WTC11 (cell line): ENCODE measurements around the gene PES1.

Source experiments
- CREM ChIP-seq: sonication (generic); formaldehyde crosslinking; IDR thresholded peaks from 2 replicates; pipeline ENCODE4 v1.8.1; 2022; ENCODE audit warnings: mild to moderate bottlenecking, missing genetic modification reagents, moderate library complexity
- TF ChIP-seq, protein P1 (sequence below): sonication (generic); formaldehyde crosslinking; IDR thresholded peaks from 2 replicates; pipeline ENCODE4 v1.8.0; 2023; ENCODE audit warnings: missing genetic modification reagents
- TF ChIP-seq, protein P2 (sequence below): fragments of 200-600 bp; IDR thresholded peaks from 2 replicates; pipeline ENCODE4 v1.8.0; 2022; ENCODE audit warnings: antibody characterized with exemption
- TF ChIP-seq, protein P3 (sequence below): fragments of 250-450 bp; sonication (Bioruptor Pico); IDR thresholded peaks from 2 replicates; pipeline ENCODE4 v2.1.2; 2022; ENCODE audit warnings: mild to moderate bottlenecking, moderate library complexity

DNA sequence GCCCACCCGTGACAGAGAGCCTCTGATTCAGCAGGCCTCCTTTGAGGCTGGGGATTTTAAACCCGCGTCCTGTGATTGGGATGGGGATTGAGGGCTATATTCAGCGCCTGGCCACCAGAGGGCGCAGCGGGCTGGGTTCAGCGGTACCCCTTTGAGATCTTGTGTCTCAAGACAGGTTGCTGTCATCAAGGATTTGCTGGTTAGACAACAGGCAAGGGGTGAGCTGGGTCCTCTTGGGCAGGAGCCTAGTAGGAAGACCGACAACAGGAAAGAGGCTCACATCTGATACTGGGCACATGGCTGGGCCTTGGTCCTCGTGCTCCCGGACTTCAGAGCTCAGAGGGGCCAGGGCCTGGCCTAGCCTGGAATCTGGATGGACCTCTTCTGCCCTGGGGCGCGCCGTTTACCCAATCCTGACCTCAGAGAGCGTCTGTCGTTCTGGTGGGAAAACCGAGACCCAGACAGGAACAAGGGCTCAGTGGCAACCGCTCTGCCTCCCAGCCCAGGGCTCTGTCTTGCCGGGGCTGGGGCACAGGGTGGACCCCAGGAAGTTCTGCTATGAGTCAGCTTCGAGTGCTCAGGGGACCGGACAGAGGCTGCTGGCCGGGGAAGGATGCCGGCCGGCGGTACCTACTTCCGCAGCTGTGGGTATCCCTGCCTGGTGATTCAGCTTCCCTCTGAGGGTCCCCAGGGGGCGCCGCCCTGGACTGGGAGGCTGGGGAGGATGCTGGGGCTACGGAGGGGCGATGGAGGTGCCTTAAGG lies 42.9 kb upstream of the PES1 start:
- TF ChIP-seq, protein P1, sequence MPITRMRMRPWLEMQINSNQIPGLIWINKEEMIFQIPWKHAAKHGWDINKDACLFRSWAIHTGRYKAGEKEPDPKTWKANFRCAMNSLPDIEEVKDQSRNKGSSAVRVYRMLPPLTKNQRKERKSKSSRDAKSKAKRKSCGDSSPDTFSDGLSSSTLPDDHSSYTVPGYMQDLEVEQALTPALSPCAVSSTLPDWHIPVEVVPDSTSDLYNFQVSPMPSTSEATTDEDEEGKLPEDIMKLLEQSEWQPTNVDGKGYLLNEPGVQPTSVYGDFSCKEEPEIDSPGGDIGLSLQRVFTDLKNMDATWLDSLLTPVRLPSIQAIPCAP: no peak
- TF ChIP-seq, protein P2, sequence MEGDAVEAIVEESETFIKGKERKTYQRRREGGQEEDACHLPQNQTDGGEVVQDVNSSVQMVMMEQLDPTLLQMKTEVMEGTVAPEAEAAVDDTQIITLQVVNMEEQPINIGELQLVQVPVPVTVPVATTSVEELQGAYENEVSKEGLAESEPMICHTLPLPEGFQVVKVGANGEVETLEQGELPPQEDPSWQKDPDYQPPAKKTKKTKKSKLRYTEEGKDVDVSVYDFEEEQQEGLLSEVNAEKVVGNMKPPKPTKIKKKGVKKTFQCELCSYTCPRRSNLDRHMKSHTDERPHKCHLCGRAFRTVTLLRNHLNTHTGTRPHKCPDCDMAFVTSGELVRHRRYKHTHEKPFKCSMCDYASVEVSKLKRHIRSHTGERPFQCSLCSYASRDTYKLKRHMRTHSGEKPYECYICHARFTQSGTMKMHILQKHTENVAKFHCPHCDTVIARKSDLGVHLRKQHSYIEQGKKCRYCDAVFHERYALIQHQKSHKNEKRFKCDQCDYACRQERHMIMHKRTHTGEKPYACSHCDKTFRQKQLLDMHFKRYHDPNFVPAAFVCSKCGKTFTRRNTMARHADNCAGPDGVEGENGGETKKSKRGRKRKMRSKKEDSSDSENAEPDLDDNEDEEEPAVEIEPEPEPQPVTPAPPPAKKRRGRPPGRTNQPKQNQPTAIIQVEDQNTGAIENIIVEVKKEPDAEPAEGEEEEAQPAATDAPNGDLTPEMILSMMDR: peak; percentile 94
- TF ChIP-seq, protein P3, sequence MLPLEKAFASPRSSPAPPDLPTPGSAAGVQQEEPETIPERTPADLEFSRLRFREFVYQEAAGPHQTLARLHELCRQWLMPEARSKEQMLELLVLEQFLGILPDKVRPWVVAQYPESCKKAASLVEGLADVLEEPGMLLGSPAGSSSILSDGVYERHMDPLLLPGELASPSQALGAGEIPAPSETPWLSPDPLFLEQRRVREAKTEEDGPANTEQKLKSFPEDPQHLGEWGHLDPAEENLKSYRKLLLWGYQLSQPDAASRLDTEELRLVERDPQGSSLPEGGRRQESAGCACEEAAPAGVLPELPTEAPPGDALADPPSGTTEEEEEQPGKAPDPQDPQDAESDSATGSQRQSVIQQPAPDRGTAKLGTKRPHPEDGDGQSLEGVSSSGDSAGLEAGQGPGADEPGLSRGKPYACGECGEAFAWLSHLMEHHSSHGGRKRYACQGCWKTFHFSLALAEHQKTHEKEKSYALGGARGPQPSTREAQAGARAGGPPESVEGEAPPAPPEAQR (CRISPR knock-in tag): no peak
- TF ChIP-seq CREM: no peak
